Measurements from ENCODE around the gene SDCCAG8. TPM values are rescaled to one million over a fixed set of nuclear protein-coding genes. Genes with fewer than 3 reads are reported as not detected.
A peak's percentile ranks its signal among the peaks of the same experiment; 100 is the strongest.
"Not testable (repeated sequence)": the region's sequence is repeated elsewhere in the genome, so short reads cannot be mapped to it uniquely, and the experiment has no call there.

Gene SDCCAG8
- total RNA-seq (2014; rRNA removed; shearing (Covaris generic)): 40.9 and 65.9 TPM in 2 replicates

DNA sequence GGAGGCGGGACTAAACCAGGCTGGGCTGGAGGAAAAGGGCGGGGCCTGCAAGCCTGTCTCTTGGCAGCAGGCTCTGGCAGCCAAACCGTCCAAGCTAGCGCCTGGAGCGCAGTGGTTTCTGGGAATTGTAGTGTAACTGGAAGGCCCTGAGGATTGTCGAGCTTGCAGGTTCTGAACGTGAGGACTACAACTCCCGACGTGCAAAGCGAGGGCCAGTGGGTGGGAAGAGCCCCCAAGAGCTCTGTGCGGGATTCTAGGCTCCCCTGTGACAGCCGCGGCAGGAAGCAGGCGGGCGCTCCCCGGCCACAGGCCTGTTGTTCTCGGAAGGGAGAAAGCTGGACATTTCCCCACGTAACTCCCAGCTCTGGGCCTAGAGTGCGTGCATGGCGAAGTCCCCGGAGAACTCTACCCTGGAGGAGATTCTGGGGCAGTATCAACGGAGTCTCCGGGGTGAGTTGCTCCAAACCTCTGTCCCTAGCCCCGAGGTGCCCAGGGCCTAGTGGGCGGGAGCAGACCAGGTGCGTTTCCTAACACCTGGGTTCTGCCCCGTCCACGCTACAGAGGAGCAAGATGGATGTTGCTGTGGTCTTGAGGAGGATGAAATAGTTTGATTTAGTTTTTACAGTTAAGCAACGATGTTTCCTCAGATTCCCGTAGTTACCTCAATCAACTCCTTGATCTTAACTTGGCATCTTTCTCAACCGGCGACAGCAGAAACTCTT is at the start of gene SDCCAG8:
TSS of gene SDCCAG8 (plus strand) at position 251 of the 722 bp plus-strand sequence. CDS start at position 384, 133 bp downstream.
- DNase-seq (ENCODE audit: low spot score): peak; percentile 100

GRCh38 chr1:243211984-243212383 is 43.9 kb upstream of the SDCCAG8 start:
- DNase-seq (ENCODE audit: low spot score): peak; percentile 72

- DNase-seq (ENCODE audit: low spot score): peak; percentile 49
These were observed 42.6 kb upstream of the SDCCAG8 start for GRCh38 chr1:243213045-243213787.

DNA sequence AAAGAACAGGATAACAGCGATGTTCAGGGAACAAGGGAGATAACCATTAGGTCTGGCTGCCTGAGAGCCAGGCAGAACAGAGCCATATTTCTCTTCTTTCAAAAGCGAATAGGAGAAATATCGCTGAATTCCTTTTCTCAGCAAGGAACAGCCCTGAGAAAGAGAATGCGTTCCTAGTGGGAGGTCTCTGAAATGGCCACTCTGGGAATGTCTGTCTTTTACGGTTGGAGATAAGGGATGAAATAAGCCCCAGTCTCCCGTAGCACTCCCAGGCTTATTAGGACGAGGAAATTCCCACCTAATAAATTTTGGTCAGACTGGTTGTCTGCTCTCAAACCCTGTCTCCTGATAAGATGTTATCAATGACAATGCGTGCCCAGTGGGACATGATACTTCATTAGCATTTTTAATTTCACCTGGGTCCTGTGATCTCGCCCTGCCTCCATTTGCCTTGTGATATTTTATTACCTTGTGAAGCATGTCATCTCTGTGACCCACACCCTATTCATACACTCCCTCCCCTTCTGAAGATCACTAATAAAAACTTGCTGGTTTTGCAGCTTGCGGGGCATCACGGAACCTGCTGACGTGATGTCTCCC is 40.5 kb upstream of the SDCCAG8 start:
- DNase-seq (ENCODE audit: low spot score): not testable (repeated sequence)

GRCh38 chr1:243216741-243217140 is 39.1 kb upstream of the SDCCAG8 start:
- no peak for DNase-seq (ENCODE audit: low spot score)

GRCh38 chr1:243217349-243217748 is 38.5 kb upstream of the SDCCAG8 start:
- DNase-seq (ENCODE audit: low spot score): no peak

GRCh38 chr1:243218059-243218458 is 37.8 kb upstream of the SDCCAG8 start:
- DNase-seq (ENCODE audit: low spot score): no peak

GRCh38 chr1:243227622-243228021 is 28.2 kb upstream of the SDCCAG8 start:
- no peak for DNase-seq (ENCODE audit: low spot score)

DNA sequence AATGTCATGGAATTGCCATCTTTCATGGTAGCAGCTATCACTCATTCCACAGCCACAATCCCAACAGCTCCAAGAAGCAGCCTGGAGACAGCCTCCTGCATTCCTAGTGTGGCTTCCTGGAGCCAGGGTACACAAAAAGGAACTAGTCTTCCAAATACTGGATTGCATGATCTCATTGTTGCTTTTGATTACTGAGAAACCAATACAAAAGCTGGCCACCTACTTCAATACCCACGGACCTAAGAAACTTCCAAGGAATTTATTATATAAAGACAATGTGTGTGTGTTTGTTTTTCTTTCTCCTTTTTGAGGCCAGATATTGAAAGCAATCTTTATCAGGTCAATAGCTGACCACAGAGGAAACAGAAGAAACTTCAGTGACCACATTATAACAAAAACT is 26.3 kb upstream of the SDCCAG8 start:
- DNase-seq (ENCODE audit: low spot score): no peak

DNA sequence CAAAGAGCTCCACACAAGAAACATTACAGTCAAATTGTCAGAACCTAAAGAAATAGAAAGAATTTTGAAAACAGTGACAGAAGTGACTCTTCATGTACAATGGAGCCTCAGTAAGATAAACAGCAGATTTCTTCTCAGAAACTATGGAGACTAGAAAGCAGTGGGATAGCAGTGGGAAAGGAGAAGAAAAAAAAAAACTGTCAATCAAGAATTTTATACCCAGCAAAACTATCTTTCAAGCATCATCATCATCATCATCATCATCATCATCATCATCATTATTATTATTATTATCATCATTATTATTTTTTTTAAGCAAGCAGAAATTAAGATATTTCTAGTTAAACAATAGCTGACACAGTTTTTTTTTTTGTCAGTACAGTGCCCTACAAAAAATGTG is 24.9 kb upstream of the SDCCAG8 start:
- DNase-seq (ENCODE audit: low spot score): peak; percentile 39

DNA sequence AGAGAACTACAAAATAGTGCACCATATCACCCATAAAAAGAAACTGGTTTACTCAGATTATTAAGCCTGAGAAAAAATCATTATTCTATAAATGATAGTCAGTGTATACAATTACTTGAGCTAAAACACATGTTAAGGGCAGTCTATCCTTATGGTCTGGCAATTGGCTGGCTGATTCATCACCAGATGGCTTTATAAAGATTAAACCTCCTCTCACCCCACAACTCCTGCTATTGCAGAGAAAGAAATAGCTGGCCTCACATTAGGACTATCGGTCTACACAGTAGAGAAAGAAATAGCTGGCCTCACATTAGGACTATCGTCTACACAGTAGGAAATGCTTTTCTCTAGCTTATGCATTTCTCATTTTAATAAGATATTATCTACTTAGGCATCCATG is 21.9 kb upstream of the SDCCAG8 start:
- peak; percentile 45 for DNase-seq (ENCODE audit: low spot score)

GRCh38 chr1:243234978-243235647 is 20.7 kb upstream of the SDCCAG8 start:
- peak; percentile 49 for DNase-seq (ENCODE audit: low spot score)

GRCh38 chr1:243236604-243237252 is 19.1 kb upstream of the SDCCAG8 start:
- no peak for DNase-seq (ENCODE audit: low spot score)

DNA sequence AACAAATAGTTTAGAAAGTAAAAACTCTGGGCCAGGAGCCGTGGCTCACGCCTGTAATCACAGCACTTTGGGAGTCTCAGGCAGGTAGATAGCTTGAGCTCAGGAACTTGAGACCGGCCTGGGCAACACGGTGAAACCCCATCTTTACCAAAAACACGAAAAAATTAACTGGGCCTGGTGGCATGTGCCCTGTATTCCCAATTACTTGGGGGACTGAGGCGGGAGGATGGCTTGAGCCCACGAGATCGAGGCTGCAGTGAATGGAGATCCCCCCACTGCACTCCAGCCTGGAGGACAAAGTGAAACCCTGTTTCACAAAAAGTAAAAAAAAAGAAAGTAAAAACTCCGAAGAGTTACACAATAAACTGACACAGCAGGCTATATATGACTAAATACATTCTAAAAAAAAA is 11.4 kb upstream of the SDCCAG8 start:
- DNase-seq (ENCODE audit: low spot score): no peak

DNA sequence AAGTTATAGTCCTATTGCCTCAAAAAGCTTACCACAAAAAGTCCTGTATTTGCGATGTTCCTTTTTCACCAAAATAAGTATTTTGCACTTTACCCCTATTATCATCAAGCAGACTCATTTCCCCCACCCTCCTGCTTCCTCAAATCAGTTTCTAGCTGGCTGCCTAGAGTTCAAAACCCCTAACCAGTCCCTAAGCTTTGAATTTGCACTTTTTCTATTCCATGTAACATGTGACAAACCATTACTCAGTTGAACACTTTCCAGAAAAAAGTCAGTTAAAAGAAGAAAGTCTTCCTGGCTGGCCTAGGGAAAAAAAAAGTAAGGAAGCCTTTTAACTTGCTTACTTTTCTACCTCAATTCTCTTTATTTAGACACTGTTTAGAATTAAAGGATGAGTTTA is 8.9 kb upstream of the SDCCAG8 start:
- peak; percentile 36 for DNase-seq (ENCODE audit: low spot score)

DNA sequence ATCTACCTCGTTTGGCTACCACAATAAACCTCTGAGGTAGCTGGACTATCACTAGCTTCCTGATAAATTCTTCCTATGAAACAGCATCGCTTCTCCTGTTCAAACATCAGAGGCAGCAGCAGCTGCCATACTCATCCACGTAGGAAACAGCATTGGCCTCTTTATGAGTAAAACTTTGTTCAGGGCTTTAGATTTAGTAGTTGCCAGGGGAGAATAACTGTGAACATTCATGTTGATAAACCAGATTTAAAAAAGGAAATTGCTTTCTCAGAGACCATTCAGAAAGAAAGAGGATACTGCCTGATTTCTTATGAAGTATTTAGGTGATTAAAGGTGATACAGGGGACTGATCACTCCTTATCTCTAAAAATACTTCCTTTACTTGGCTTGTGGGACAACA is 7.9 kb upstream of the SDCCAG8 start:
- no peak for DNase-seq (ENCODE audit: low spot score)

- no peak for DNase-seq (ENCODE audit: low spot score)
These were observed 6.6 kb upstream of the SDCCAG8 start for GRCh38 chr1:243249214-243249613.

- no peak for DNase-seq (ENCODE audit: low spot score)
These were observed 5.7 kb upstream of the SDCCAG8 start for GRCh38 chr1:243250102-243250501.

- no peak for DNase-seq (ENCODE audit: low spot score)
These were observed 4.3 kb upstream of the SDCCAG8 start for GRCh38 chr1:243251539-243251938.

DNA sequence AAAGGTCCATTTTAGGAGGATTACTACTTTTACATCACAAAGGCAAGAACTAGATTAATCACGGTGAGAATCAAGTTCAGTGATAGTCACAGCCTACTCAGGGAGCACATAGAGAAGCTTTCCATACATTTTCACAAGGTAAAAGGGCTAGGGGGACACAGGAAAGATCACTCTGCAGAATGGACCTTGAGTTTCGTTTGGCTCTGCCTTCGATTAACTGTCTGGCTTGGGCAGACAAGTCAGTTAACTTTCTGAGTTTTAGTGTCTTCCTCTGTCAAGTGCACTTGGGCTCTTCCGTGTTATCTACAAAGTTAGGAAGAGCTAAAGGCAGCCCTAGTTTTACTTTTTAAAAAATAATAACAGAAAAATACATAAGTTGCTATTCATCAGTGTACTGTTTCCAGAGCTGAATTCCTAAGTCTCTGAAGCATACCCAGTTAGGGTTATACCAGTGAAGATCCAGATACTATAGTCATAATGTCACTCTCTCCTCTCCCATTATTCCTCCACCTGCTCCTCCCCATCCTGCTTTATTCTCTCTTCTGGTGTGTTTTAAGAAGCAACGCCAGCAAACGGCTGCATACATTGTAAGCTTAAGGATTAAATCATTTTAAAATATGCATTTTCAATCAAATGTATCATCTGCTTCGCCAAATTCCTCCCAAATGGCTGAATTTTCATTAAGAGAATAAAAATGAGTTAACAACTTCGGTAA is 2.5 kb upstream of the SDCCAG8 start:
- peak; percentile 32 for DNase-seq (ENCODE audit: low spot score)

DNA sequence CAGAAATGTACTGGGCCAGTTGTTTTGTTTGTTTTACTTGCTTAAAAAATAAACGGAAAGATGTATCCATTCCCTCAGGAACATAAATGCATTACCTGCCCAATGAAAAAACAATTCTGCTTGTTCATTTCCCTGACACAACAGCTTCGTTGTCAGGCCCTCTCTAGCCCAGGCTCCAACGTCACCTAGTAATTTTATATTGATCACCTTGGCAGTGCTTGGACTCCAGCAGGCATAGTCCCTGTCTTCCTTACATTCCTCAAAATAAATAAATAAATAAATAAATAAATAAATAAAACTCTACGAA is 2.0 kb upstream of the SDCCAG8 start:
- DNase-seq (ENCODE audit: low spot score): no peak

All from A172 (cell line).